Thoracic aorta (tissue), 2 donors: Measurements from ENCODE around the gene NPAS3. TPM values are rescaled to one million over a fixed set of nuclear protein-coding genes. Genes with fewer than 3 reads are reported as not detected.

Experiments used
- ATAC-seq: fragments of 150-250 bp; one replicate; pipeline ENCODE4 v1.8.0; 2017; ENCODE audit warnings: low read depth; ENCODE audit not compliant: insufficient number of reproducible peaks, low FRiP score
- DNase-seq: peaks from one replicate; pipeline ENCODE4 v3.0.0-alpha.2; 2020; ENCODE audit warnings: low spot score
- H3K27ac ChIP-seq, 2 donors: fragments of 200-600 bp; sonication (generic); 1 replicate in 1 of 2; 2 replicates in 1 of 2; pipeline ENCODE4 v1.5.1; 2016; ENCODE audit warnings: mild to moderate bottlenecking in 2 of 2, moderate library complexity in 2 of 2
- H3K27me3 ChIP-seq: fragments of 200-600 bp; sonication (generic); replicated peaks from 2 replicates; pipeline ENCODE4 v1.6.0; 2016; ENCODE audit warnings: mild to moderate bottlenecking; ENCODE audit not compliant: insufficient read depth
- H3K36me3 ChIP-seq: fragments of 200-600 bp; sonication (generic); one replicate; pipeline ENCODE4 v1.5.1; 2016
- H3K4me1 ChIP-seq, 2 donors: fragments of 200-600 bp; sonication (generic); 1 replicate in 1 of 2; 2 replicates in 1 of 2; pipeline versions ENCODE4 v1.5.1 to v1.6.0; 2016; ENCODE audit warnings: low read depth in 2 of 2, mild to moderate bottlenecking in 1 of 2; ENCODE audit not compliant: control insufficient read depth in 1 of 2
- H3K4me3 ChIP-seq: fragments of 200-600 bp; sonication (generic); 2 replicates; pipeline ENCODE4 v1.5.1; 2016; ENCODE audit warnings: mild to moderate bottlenecking
- H3K9me3 ChIP-seq: fragments of 200-600 bp; sonication (generic); 2 replicates; pipeline ENCODE4 v1.5.1; 2016
- CTCF ChIP-seq: fragments of 200-600 bp; sonication (generic); IDR thresholded peaks from one replicate; pipeline ENCODE4 v1.5.1; 2019; ENCODE audit warnings: antibody characterized with exemption
- total RNA-seq, 2 donors: library from RNA; depleted of rRNA; stranded (reverse); fragments of >200 nt; gene quantifications; one replicate each; pipeline versions ENCODE4 v1.1.0 to v1.2.3, GENCODE V29; 2016

Gene NPAS3
- total RNA-seq, 2 donors from 2014 or later, result 1.1 TPM; not detected in 1

GRCh38 chr14:33486332-33486890, 547.7 kb downstream of the NPAS3 start:
- H3K4me1 ChIP-seq, result no peaks in the 10 kb centered on the region
- no peak overlapping the region for H3K27ac ChIP-seq
- DNase-seq (no peak), ATAC-seq (no peak)
- no peaks in the 10 kb centered on the region for H3K36me3 ChIP-seq
- H3K27me3 ChIP-seq, result no peaks in the 10 kb centered on the region
- no peaks in the 10 kb centered on the region for H3K9me3 ChIP-seq
- no peak overlapping the region for H3K4me3 ChIP-seq
- no peak for TF ChIP-seq CTCF

DNA sequence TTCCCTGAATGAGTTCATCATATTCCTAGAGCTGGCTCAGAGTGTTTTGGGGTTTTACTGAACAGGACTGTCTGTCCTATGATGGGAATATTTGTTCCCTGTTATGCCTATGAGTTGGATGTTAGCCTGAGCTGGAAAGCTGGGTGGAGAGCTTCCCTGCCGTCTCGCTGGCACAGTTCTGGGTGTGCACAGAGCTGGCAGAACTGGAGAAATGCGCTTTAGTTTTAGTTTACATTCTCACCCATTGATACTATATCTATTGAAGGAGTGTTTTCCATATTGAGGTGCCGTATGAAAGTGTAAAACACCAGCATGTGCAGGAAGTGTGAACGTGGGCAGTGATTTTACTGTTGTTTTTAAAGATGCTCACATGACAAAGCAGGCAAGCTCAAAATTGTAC, 549.9 kb downstream of the NPAS3 start:
- ATAC-seq (no peak), DNase-seq (no peak)
- Histone ChIP-seq H3K27me3 (no peaks in the 10 kb centered on the region), H3K27ac (no peak overlapping the region), H3K4me1 (no peaks in the 10 kb centered on the region), H3K9me3 (no peaks in the 10 kb centered on the region), H3K4me3 (no peak overlapping the region), H3K36me3 (no peaks in the 10 kb centered on the region)
- TF ChIP-seq CTCF, result no peak

DNA sequence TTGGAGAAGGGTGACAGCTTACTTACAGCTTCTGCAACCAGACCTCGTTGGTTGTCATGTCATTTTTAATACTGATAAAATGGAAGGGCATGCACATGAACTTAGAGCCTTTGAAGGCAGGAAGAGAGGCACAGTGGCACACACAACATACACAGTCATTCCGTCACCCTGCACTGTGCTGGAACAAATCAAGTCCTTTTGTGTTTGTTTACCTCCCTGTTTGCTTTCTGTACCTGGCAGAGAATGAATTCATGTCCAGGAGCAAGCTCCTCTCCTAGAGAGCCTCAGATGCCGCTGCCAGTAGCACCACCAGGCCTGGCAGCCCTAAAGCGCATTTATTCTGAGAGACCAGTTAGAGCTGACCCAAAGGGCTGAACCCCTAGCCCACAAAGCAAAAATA, 551.9 kb downstream of the NPAS3 start:
- Histone ChIP-seq H3K27ac (no peak overlapping the region), H3K4me1 (no peaks in the 10 kb centered on the region), H3K27me3 (no peaks in the 10 kb centered on the region), H3K9me3 (peaks cover 6% of the 10 kb centered on the region), H3K36me3 (no peaks in the 10 kb centered on the region), H3K4me3 (no peak overlapping the region)
- no peak for TF ChIP-seq CTCF
- ATAC-seq (no peak), DNase-seq (no peak)

GRCh38 chr14:33491112-33491511, 552.4 kb downstream of the NPAS3 start:
- Histone ChIP-seq H3K36me3 (no peaks in the 10 kb centered on the region), H3K27ac (no peak overlapping the region), H3K9me3 (peaks cover 6% of the 10 kb centered on the region), H3K4me1 (no peaks in the 10 kb centered on the region), H3K4me3 (no peak overlapping the region), H3K27me3 (no peaks in the 10 kb centered on the region)
- no peak for TF ChIP-seq CTCF
- ATAC-seq (no peak), DNase-seq (no peak)

DNA sequence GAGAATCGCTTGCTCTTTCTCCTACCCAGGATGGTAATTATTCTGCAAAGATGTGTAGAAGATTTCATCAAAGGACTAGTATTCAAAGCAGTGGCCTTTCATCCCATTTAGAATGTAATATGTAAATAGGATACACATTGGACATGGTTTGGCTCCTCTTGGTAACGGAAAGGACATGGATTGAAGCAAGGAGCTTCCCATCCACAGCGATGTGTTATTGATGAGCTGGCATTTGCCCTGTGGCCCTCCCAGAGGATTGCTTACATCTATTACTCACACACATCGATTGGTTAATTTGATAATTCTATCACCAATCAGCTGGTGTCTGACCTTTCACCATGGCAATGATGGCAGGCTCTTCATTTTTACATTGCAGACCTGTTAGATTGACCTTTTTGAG, 553.8 kb downstream of the NPAS3 start:
- DNase-seq (no peak), ATAC-seq (no peak)
- Histone ChIP-seq H3K4me1 (no peaks in the 10 kb centered on the region), H3K4me3 (no peak overlapping the region), H3K9me3 (peaks cover 6% of the 10 kb centered on the region), H3K27me3 (no peaks in the 10 kb centered on the region), H3K27ac (no peak overlapping the region), H3K36me3 (no peaks in the 10 kb centered on the region)
- no peak for TF ChIP-seq CTCF
